ENCODE results near the gene APBA2.

The APBA2 gene

DNA sequence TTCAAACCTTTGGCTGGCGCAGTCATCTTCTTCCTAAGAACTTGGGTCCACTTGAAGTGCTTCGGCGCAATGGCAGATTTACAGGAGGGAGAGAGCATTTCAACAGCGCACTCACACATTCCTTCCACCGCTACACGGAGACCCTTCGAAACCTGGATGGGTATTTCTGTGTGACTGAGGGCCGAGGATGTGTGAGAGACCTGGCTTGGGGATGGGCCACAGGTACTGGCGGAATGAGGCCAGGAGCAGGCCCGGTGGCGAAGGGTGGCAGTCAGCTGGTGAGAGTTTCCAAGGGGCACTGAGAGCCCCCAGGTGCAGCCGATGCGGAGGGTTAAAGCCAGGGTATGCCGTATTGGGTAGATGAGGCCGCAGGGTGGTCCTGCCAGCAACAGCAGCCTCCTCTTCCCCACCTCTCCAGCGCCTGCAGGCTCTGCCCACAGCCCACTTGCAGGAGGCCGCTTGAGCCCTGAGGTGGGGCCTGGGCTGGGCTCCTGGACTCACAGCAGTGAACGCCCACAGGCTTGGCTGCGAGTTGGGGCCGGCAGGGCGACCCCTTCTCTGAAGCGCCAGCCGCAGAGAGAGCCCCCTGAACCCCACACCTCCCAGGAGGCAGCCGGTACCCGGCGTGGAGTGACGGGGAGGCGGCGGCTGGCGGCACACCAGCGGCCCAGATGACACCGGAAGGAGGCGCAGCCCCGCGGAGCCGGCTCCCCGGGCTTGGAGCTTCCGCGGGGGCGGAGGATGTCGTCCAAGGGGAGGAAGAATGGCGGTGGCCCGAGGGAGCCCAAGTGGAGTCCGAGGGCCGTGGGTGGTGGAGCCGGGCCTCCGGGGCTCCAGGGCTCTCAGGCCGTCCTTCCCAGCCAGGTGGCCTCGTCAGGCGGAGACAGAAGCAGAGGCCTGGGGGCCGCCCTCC is 217.4 kb downstream of the APBA2 start:
- no peak for DNase-seq (ENCODE audit: low read depth in 2 of 2)

GRCh38 chr15:29103824-29104565 is 218.2 kb downstream of the APBA2 start:
- DNase-seq (ENCODE audit: low read depth in 2 of 2) = peak; percentile 36 to 61

DNA sequence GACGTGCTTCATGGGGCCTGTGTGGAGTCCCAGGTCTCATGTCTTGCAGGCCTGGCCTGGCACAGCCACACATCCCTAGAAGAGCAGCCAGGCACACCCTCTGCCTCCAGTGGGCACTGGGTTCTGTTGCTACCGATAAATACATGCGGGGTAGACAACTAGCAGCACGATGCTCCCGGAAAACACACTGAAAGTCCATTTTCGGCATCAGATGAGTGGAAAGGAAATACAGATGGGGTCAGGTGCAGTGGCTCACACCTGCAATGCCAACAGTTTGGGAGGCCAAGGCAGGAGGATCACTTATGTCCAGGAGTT is 218.7 kb downstream of the APBA2 start:
- DNase-seq (ENCODE audit: low read depth in 2 of 2) = no peak

DNA sequence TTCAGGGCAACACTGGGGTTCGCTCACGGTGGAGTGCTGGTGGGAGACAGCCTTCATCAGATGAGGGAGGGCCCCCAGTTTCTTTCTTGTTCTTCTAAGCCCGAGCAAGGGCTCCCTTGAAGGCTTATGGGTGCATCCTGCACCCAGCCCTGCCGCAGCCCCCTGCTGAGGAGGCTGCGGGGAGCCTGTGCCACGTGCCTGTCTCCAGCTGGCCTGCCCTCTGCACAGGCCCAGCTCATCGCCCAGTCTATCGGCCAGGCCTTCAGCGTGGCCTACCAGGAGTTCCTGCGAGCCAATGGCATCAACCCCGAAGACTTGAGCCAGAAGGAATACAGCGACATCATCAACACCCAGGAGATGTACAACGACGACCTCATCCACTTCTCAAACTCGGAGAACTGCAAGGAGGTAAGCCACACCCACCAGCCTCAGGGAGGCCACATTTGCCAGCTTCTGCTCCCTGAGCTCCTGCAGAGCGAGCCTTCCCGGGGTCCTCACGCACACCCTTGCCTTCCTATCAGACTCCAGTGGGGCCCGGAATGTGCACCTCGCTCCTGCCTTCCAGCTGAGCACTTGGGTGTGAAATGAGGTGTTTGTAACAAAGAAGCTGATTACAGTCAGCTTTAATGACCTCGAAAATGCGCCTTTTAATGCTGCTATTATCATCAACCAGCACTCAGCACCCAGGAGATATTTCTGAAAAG is 219.5 kb downstream of the APBA2 start:
- DNase-seq (ENCODE audit: low read depth in 2 of 2) = no peak

GRCh38 chr15:29106116-29106515 is 220.3 kb downstream of the APBA2 start:
- no peak for DNase-seq (ENCODE audit: low read depth in 2 of 2)

DNA sequence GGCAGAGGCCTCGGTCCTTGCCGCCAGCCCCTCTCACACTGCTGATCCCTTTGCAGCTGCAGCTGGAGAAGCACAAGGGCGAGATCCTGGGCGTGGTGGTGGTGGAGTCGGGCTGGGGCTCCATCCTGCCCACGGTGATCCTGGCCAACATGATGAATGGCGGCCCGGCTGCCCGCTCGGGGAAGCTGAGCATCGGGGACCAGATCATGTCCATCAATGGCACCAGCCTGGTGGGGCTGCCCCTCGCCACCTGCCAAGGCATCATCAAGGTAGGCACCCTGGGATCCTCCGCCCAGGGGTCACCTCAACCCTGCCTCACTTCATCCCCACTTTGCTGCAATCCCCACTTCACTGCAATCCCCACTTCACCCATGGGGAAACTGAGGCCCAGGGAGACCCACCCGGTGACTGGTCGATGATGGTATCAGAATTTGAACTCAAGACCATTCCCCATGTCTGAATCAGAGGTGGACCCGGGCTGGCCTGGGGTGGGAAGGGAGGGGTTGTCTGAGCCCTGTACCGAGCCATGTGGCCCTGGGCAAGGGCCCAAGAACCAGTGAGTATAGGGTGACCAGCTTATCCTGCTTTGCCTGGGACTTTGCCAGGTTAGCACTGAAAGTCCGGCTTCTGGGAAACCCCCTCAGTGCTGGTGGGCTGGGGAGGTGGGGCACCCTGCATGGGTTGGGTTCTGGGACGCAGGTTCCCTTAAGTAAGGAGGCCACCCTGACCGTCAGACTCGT is 220.9 kb downstream of the APBA2 start:
- DNase-seq (ENCODE audit: low read depth in 2 of 2) = no peak

DNA sequence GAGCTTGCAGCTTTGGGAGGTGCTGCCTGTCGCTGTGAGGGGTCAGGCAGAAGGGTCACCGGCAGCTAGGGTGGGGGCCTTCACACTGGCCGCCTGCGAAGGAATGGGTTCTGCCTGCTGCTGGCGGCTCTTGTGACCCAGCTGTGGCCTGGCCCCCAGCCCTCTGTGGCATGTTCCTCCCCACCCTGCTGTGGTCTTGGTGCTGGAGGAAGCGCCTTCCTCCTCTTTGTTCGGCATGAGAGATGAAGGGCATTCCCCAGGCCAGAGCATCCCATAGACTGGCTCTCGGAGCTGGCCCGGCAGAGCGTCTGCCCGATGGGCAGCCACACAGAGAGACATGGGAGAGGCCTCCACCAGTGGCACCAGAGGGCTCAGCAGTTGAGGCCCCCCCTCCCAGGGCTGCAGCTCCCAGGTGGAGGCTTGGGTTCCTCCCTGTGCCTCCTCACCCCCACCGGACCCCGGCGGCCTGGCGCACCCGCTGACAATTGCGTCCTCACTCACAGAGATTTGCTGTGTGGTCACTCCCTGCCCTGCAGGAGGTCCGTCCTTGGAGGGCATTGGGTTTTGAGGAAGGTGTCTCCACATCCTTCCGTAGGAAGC is 221.6 kb downstream of the APBA2 start:
- no peak for DNase-seq (ENCODE audit: low read depth in 2 of 2)

DNA sequence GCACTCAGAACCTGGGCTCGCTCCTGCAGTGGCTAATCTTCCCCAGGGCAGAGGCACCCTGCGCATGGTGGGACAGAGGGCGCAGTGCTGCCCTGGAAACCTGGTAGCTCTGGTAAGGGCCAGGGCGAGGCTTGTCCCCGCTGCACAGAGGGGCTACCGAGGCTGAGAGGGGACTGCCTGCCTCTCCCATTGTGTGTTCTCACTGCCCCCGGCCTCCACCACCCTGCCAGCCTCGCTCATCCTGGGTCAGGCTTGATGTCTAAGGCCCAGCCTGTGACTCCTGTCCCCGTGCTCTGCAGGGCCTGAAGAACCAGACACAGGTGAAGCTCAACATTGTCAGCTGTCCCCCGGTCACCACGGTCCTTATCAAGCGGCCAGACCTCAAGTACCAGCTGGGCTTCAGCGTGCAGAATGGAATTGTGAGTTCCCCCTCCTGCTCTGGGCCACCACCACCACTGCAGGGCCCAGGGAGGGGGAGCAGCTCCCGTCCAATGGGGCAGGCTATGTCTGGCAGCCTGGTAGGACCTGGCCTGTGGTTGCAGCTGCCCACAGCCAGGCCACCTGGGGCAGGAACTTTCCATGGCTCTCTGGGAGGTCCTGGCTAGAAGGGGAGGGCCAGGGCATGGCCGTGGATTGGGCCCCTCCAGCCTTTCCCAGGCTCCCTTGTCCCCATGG is 222.3 kb downstream of the APBA2 start:
- DNase-seq (ENCODE audit: low read depth in 2 of 2) = no peak

DNA sequence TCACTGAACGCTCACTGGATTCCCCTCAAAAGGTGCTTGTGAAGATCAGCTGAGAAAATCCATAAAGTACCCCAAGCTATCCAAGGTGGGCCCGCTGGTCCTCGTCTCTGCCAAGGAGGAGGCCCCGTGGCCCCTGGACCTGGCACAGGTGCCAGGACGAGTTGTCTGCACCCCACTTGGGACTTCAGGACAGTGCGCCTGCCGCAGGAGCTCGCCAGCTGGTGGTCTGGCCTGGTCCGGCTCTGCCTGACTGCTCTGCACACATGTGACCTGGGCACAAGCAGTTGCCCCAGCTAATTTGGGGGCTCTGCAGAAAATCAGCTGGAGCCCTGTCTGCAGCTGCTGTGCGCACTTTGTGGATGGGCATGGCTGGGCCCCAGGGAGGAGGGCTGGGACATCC is 224.0 kb downstream of the APBA2 start:
- no peak for DNase-seq (ENCODE audit: low read depth in 2 of 2)

GRCh38 chr15:29110176-29110575 is 224.4 kb downstream of the APBA2 start:
- no peak for DNase-seq (ENCODE audit: low read depth in 2 of 2)

DNA sequence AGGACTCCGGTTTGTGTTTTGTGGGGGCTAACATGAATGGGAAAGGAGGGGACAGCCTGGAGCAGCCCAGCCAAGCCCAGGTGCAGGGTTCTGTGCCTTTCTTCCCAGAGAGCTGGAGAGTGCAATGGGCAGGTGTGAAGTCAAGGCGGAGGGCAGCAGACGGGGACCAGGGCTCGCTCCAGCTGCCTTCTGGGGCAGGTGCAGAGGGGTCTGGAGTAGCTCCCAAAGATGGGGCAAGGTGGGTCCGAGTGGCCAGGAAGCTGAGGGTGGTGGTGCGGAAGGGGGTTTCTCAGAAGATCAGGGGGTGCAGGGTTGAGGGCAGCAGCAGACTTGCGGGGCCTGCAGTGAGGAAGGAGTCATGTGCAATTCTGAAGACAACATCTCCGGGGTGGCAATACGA is 225.0 kb downstream of the APBA2 start:
- no peak for DNase-seq (ENCODE audit: low read depth in 2 of 2)

GRCh38 chr15:29111705-29112281 is 226.0 kb downstream of the APBA2 start:
- no peak for DNase-seq (ENCODE audit: low read depth in 2 of 2)

GRCh38 chr15:29113336-29114220 is 227.8 kb downstream of the APBA2 start:
- DNase-seq (ENCODE audit: low read depth in 2 of 2) = no peak

- no peak for DNase-seq (ENCODE audit: low read depth in 2 of 2)
These were observed 228.7 kb downstream of the APBA2 start for GRCh38 chr15:29114221-29115092.

DNA sequence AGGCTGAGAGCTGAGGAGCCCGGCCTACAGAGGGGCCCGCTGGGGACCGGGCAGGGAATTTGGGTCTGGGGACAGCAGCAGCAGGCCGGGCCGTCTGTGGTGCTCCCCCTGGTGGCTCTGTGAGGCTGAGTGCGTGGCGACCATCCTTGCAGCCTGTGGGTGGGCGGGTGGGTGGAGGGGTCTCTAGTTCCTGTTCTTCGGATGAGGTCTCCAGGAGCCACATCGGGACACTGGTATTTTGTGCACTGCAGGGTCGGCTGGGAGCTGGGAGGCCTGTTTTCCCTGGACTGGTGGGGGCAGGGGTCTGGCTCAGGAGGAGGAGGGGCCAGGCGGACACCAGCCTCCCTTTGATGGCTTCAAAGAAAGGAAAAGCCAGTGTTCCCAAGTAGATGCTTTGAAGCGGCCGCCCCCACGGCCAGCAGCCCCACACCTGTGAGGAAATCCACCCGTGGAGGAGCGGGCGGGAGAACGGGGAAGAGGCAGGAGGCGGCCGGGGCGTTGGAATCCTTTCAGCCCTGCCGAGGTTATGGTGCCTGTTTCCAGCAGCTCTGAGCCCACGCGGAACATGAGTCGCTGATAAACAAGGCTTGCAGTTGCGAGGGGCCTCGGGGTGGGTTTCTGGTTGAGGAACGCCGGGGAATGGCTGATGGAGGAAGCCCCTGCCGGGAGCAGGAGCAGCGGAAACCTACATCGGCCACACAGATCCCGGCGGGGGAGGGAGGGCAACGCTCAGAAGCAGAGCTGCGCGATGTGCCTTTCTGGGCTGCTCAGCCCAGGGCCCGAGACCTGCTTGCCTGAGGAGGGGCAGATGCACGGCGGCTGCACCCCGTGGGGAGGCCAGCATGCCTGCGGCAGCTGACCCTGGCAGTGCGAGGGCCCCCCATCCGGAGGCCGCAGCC is 229.6 kb downstream of the APBA2 start:
- DNase-seq (ENCODE audit: low read depth in 2 of 2) = no peak

- no peak for DNase-seq (ENCODE audit: low read depth in 2 of 2)
These were observed 231.4 kb downstream of the APBA2 start for GRCh38 chr15:29116970-29117700.

DNA sequence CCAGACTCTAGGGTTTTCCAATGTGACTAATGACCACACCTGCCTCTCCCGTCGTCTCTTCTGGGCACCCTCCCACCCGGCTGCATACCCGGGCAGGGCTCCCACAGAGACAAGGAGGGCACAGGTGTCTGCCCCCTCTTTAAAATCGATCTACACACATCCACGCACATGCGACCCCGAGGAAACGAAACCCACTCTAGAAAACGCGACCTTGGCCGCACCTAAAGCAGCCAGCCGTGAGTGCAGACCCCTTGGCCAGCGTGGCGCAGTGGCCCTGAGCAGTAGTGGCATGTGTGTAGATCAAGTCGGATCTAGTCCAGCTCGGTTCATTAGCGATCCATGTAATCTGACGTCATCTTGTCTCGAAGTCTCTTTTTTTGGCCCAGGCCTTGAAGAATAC is 232.0 kb downstream of the APBA2 start:
- no peak for DNase-seq (ENCODE audit: low read depth in 2 of 2)

Measured in stimulated activated CD8-positive, alpha-beta memory T cell treated with anti-CD3 and anti-CD28 coated beads, Interleukin-2, amount 100 ng/mL, for 48 hours (primary cell).